WTC11 (cell line): Measurements from ENCODE around the gene TMEM38B.

Experiments used
- ELF4 ChIP-seq: sonication (generic); formaldehyde crosslinking; IDR thresholded peaks from 2 replicates; pipeline ENCODE4 v1.8.1; 2022; ENCODE audit warnings: low read depth, mild to moderate bottlenecking, moderate library complexity, missing genetic modification reagents
- ESRRA ChIP-seq: sonication (generic); formaldehyde crosslinking; IDR thresholded peaks from 2 replicates; pipeline ENCODE4 v1.8.1; 2022; ENCODE audit warnings: mild to moderate bottlenecking, missing genetic modification reagents, borderline replicate concordance
- ETV6 ChIP-seq: sonication (generic); formaldehyde crosslinking; IDR thresholded peaks from 2 replicates; pipeline ENCODE4 v1.8.1; 2022; ENCODE audit warnings: mild to moderate bottlenecking, missing genetic modification reagents
- JUN ChIP-seq: sonication (generic); formaldehyde crosslinking; IDR thresholded peaks from 2 replicates; pipeline ENCODE4 v1.8.0; 2023; ENCODE audit warnings: mild to moderate bottlenecking, missing genetic modification reagents
- NFATC4 ChIP-seq: fragments of 250-450 bp; sonication (Bioruptor Pico); IDR thresholded peaks from 2 replicates; pipeline ENCODE4 v1.9.0; 2021; ENCODE audit warnings: mild to moderate bottlenecking
- NR2C2 ChIP-seq: sonication (generic); formaldehyde crosslinking; IDR thresholded peaks from 2 replicates; pipeline ENCODE4 v1.8.0; 2022; ENCODE audit warnings: mild to moderate bottlenecking, missing genetic modification reagents
- ZNF138 ChIP-seq: sonication (generic); formaldehyde crosslinking; conservative IDR thresholded peaks from 2 replicates; pipeline ENCODE4 v1.8.1; 2022; ENCODE audit warnings: mild to moderate bottlenecking, moderate library complexity, missing genetic modification reagents
- ZNF671 ChIP-seq: fragments of 250-450 bp; sonication (Bioruptor Pico); IDR thresholded peaks from 2 replicates; pipeline ENCODE4 v1.8.0; 2021; ENCODE audit warnings: mild to moderate bottlenecking
- TF ChIP-seq, protein P1 (sequence below): fragments of 200-600 bp; IDR thresholded peaks from 2 replicates; pipeline ENCODE4 v1.8.0; 2022; ENCODE audit warnings: antibody characterized with exemption
- TF ChIP-seq, protein P2 (sequence below): sonication (generic); formaldehyde crosslinking; IDR thresholded peaks from 2 replicates; pipeline ENCODE4 v1.8.1; 2023; ENCODE audit warnings: mild to moderate bottlenecking, missing genetic modification reagents
- TF ChIP-seq, protein P3 (sequence below): sonication (generic); formaldehyde crosslinking; IDR thresholded peaks from 2 replicates; pipeline ENCODE4 v1.8.1; 2022; ENCODE audit warnings: low read depth, missing genetic modification reagents, borderline replicate concordance

DNA sequence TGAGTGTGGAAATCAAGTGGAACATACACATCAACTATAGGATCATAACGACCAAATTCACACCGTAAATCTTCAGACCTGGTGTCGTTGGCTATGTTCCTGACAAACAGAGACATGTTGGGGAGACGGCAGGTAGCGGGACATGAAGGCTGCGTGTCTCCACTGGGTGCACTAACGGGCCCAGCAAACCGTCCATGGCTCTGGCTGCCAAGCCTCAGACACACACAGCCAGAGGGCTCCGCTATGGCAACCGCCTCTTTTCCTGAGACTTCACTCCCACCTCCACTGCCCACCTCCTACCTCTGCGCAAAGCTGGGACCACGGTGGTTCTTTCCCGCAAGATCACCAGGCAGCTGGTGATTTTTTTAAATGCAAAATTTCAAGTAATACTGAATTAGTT, 16.3 kb downstream of the TMEM38B start:
- TF ChIP-seq, protein P1, sequence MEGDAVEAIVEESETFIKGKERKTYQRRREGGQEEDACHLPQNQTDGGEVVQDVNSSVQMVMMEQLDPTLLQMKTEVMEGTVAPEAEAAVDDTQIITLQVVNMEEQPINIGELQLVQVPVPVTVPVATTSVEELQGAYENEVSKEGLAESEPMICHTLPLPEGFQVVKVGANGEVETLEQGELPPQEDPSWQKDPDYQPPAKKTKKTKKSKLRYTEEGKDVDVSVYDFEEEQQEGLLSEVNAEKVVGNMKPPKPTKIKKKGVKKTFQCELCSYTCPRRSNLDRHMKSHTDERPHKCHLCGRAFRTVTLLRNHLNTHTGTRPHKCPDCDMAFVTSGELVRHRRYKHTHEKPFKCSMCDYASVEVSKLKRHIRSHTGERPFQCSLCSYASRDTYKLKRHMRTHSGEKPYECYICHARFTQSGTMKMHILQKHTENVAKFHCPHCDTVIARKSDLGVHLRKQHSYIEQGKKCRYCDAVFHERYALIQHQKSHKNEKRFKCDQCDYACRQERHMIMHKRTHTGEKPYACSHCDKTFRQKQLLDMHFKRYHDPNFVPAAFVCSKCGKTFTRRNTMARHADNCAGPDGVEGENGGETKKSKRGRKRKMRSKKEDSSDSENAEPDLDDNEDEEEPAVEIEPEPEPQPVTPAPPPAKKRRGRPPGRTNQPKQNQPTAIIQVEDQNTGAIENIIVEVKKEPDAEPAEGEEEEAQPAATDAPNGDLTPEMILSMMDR: no peak
- TF ChIP-seq JUN (CRISPR knock-in tag) (no peak), ELF4 (no peak), NR2C2 (CRISPR knock-in tag) (no peak), ESRRA (CRISPR knock-in tag) (no peak), NFATC4 (CRISPR knock-in tag) (no peak), ZNF138 (CRISPR knock-in tag) (no peak), ETV6 (CRISPR knock-in tag) (no peak), ZNF671 (CRISPR knock-in tag) (no peak)
- TF ChIP-seq, protein P2, sequence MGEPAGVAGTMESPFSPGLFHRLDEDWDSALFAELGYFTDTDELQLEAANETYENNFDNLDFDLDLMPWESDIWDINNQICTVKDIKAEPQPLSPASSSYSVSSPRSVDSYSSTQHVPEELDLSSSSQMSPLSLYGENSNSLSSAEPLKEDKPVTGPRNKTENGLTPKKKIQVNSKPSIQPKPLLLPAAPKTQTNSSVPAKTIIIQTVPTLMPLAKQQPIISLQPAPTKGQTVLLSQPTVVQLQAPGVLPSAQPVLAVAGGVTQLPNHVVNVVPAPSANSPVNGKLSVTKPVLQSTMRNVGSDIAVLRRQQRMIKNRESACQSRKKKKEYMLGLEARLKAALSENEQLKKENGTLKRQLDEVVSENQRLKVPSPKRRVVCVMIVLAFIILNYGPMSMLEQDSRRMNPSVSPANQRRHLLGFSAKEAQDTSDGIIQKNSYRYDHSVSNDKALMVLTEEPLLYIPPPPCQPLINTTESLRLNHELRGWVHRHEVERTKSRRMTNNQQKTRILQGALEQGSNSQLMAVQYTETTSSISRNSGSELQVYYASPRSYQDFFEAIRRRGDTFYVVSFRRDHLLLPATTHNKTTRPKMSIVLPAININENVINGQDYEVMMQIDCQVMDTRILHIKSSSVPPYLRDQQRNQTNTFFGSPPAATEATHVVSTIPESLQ (CRISPR knock-in tag): no peak
- TF ChIP-seq, protein P3, sequence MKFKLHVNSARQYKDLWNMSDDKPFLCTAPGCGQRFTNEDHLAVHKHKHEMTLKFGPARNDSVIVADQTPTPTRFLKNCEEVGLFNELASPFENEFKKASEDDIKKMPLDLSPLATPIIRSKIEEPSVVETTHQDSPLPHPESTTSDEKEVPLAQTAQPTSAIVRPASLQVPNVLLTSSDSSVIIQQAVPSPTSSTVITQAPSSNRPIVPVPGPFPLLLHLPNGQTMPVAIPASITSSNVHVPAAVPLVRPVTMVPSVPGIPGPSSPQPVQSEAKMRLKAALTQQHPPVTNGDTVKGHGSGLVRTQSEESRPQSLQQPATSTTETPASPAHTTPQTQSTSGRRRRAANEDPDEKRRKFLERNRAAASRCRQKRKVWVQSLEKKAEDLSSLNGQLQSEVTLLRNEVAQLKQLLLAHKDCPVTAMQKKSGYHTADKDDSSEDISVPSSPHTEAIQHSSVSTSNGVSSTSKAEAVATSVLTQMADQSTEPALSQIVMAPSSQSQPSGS: no peak
